ENCODE data around the gene SPOCK1. TPM values are rescaled to one million over a fixed set of nuclear protein-coding genes. Genes with fewer than 3 reads are reported as not detected.

The SPOCK1 gene
- polyA plus RNA-seq, 2 of the 4 experiments (the other 2 are of a cell fraction): 28.9 to 40.8 TPM

- DNase-seq (ENCODE audit: low read depth in 1 of 2, low spot score in 1 of 2) (no peak), FAIRE-seq (no peak), ATAC-seq (no peak)
- no peak overlapping the region for H3K4me3 ChIP-seq
- no peak overlapping the region for H3K4me2 ChIP-seq
- peaks cover 15% of the 10 kb centered on the region for H3K4me1 ChIP-seq
- H3K27ac ChIP-seq: no peak overlapping the region
- ChIA-PET CTCF (no interaction called here), POLR2A (no interaction called here)
- 59% methylated on average over 1 of the region's 1 CpG for whole genome bisulfite sequencing (ENCODE audit: missing lambda C conversion rate)
- TF ChIP-seq EHMT2 (IDR thresholded peaks at IDR 0.05; ENCODE audit: low read depth) (no peak), EP300 (IDR thresholded peaks at IDR 0.05) (no peak), GATA3 (IDR thresholded peaks at IDR 0.05; ENCODE audit: borderline replicate concordance) (no peak), ATOH8 (CRISPR knock-in tag; IDR thresholded peaks at IDR 0.05; ENCODE audit: low read depth) (no peak), FOXS1 (CRISPR knock-in tag; IDR thresholded peaks at IDR 0.05) (no peak), CEBPB (IDR thresholded peaks at IDR 0.05) (no peak), SREBF2 (IDR thresholded peaks at IDR 0.05) (no peak), NFE2L2 (conservative IDR thresholded peaks at IDR 0.05; ENCODE audit: low read length) (no peak), MAFK (IDR thresholded peaks at IDR 0.05; ENCODE audit: partially characterized antibody) (no peak), JUN (IDR thresholded peaks at IDR 0.05) (no peak), EHF (CRISPR knock-in tag; IDR thresholded peaks at IDR 0.05) (no peak), JUNB (IDR thresholded peaks at IDR 0.05) (no peak), PHF8 (IDR thresholded peaks at IDR 0.05; ENCODE audit: borderline replicate concordance, low read depth) (no peak), FOSL2 (IDR thresholded peaks at IDR 0.05) (no peak), FOSL2 (CRISPR knock-in tag; IDR thresholded peaks at IDR 0.05) (no peak), REST (IDR thresholded peaks at IDR 0.05) (no peak), BHLHE40 (IDR thresholded peaks at IDR 0.05; ENCODE audit: low read depth, low read length) (no peak), POLR2AphosphoS2 (conservative IDR thresholded peaks at IDR 0.05; ENCODE audit: low read length) (no peak), MYC (IDR thresholded peaks at IDR 0.05; ENCODE audit: borderline replicate concordance, low read length) (no peak), CBX8 (IDR thresholded peaks at IDR 0.05) (no peak)
- no peaks in the 10 kb centered on the region for H3K9me3 ChIP-seq
Observed at GRCh38 chr5:137268646-137269045, 230.5 kb downstream of the SPOCK1 start.

- no peak for FAIRE-seq
- ChIA-PET POLR2A (no interaction called here), CTCF (no interaction called here)
Observed at GRCh38 chr5:137266186-137266585, 232.9 kb downstream of the SPOCK1 start.

More at GRCh38 chr5:137266186-137266585, 232.9 kb downstream of the SPOCK1 start:
- H3K9me3 ChIP-seq: no peaks in the 10 kb centered on the region
- TF ChIP-seq EP300 (IDR thresholded peaks at IDR 0.05) (no peak), HES2 (IDR thresholded peaks at IDR 0.05) (no peak), ELK1 (IDR thresholded peaks at IDR 0.05; ENCODE audit: low read depth, low read length) (no peak), REST (IDR thresholded peaks at IDR 0.05) (no peak), USF2 (IDR thresholded peaks at IDR 0.05) (no peak), RFX5 (IDR thresholded peaks at IDR 0.05) (no peak), CTCF (IDR thresholded peaks at IDR 0.05) (no peak), CEBPB (IDR thresholded peaks at IDR 0.05) (no peak), ESRRA (IDR thresholded peaks at IDR 0.05; ENCODE audit: borderline replicate concordance, low read length) (no peak), MAFK (IDR thresholded peaks at IDR 0.05; ENCODE audit: partially characterized antibody) (no peak), TP53 (CRISPR knock-in tag; IDR thresholded peaks at IDR 0.05) (no peak)
- DNase-seq (ENCODE audit: low read depth in 1 of 2, low spot score in 1 of 2) (no peak), ATAC-seq (no peak)
- 43% methylated on average over 4 of the region's 4 CpGs for WGBS (ENCODE audit: missing lambda C conversion rate)
- H3K4me3 ChIP-seq: no peak overlapping the region
- no peaks in the 10 kb centered on the region for H3K4me1 ChIP-seq
- H3K27ac ChIP-seq: no peak overlapping the region
- H3K4me2 ChIP-seq: no peak overlapping the region
